ENCODE measurements around the gene UBXN7.
"Not testable (repeated sequence)": the region's sequence is repeated elsewhere in the genome, so short reads cannot be mapped to it uniquely, and the experiment has no call there.

The UBXN7 gene

DNA sequence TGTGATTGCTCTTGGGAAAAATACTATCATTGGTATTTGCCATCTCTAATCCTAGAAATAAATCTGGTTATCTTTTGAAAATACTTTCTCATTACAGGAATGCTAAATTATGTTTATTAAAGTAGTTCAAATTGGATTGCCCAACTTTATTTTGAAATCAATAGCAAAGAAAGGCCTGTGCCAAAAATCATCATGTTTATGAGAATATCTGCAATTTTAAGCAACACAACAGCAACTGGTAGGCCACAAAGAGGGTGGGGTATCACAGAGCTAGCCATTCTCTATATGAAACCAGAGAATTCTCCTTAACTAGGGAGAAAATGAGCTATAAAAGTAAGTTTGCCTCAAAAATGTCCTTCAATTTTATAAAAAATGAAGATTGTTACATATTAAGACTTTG lies 82.2 kb downstream of the UBXN7 start:
- no peak for DNase-seq

DNA sequence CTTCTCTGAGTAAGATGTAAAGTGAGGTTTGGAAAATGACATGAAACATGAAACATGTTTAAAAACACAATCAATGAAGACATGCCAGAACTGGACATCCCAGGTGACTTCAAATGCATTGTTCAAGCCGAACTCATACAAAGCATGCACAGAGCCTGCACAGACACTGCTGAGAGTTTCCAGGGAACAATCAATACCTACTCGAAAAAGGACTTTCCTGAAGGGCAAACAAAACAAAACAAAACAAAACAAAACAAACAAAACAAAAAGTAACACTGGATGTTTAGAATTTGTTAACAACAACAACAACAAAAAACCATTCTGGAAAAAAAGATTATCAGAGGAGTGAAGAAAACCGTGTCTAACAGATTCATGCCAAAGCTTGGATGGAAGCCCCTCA lies 83.5 kb downstream of the UBXN7 start:
- DNase-seq, result no peak

DNA sequence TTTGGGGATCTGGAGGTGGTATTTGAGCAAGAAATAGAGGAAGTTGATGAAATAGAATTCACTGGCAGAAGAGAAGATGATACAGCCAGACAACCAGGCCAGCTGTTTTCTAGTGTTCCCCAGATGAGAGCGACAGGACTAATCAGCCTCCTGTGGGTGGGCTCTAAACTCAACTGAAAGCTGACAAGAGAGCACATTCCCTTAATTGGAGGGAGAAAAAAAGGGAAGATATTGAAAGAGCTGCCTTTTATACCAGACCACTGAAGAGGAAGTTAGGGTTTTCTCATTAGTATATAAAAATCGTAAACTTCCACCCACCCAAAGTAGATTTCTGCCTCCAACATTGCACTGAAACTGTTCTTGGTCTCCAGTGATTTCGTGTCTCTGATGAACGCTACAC lies 87.6 kb downstream of the UBXN7 start:
- DNase-seq, result no peak

DNA sequence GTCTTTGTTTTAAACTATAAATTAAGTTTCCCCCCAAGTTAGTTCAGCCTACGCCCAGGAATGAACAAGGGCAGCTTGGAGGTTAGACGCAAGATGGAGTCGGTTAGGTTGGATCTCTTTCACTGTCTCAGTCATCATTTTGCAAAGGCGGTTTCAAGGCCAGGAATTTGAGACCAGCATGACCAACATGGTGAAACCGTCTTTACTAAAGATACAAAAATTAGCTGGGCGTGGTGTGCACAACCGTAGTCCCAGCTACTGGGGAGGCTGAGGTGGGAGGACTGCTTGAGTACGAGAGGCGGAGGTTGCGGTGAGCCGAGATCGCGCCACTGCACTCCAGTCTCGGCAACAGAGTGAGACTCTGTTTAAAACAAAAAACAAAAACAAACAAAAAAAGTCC lies 88.3 kb downstream of the UBXN7 start:
- not testable (repeated sequence) for DNase-seq

DNA sequence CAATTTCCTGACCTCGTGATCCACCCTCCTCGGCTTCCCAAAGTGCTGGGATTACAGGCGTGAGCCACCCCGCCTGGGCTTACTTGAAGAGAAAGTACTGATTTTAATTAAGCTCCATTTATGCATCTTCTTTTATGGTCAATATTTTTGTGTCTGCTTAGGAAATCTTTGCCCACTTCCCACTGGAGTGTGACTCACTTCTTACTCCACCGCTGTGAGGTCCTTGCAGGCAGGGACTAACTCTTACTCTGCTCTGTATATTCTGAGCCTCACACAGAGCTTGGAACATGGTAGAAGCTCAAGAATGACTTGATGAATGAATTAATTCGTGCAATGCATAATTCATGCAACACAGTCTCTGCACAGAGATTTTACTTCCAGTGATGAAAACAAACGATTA lies 91.1 kb downstream of the UBXN7 start:
- no peak for DNase-seq

DNA sequence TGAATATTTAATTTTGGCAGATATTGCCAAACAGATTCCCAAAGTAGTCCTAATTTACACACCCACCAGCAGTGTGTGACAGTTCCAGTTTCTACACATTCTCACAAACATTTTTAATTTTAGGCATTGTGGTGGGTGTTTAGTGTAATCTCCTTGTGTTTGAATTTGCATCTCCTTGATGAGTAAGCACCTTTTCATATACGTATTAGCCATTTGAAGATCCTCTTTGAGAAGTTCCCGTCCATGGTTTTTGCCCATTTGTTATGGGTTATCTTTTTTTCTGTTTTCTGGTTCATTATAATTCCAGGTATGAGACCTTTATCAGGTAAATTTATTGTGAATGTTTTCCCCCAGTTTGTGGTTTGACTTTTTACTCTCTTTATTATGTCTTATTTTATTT lies 91.8 kb downstream of the UBXN7 start:
- DNase-seq, result no peak

DNA sequence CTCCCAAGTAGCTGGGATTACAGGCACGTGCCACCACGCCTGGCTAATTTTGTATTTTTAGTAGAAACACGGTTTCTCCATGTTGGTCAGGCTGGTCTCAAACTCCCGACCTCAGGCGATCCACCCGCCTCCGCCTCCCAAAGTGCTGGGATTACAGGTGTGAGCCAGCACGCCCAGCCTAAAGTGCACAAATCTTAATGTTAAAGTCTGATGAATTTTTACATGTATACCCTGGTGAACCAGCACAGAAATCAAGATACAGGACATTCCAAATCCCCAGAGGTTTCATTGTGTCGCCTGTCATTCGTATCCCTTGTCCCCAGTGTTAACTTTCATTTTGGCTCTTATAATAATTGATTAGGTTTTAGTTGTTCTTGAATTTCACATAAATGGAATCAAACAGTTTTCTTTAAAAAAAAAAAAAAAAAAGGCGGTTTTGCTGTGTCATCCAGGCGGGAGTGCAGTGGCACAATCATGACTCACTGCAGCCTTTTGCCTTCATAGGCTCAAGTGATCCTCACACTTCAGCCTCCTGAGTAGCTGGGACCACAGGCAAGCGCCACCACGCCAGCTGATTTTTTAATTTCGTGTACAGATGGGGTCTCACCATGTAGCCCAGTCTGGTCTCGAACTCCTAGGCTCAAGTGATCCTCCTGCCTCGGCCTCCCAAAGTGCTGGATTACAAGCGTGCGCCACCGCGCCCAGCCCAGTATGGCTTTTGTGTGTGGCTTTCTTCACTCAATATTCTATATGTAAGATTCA lies 92.6 kb downstream of the UBXN7 start:
- no peak for DNase-seq

DNA sequence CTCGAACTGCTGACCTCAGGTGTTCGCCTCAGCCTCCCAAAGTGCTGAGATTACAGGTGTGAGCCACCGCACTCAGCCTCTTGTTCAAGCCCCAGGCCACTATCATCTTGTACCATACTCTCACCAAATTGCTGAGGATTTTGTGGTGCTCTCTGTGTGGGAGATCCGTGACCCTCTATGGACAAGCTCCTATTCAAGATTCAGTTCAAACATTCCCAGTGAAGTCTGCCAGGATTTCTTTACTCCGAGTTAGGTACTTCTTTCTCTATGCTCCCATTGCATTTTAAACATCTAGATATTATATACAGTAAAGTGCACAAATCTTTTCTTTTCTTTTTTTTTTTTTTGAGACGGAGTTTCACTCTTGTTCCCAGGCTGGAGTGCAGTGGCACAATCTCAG lies 93.2 kb downstream of the UBXN7 start:
- DNase-seq, result no peak

DNA sequence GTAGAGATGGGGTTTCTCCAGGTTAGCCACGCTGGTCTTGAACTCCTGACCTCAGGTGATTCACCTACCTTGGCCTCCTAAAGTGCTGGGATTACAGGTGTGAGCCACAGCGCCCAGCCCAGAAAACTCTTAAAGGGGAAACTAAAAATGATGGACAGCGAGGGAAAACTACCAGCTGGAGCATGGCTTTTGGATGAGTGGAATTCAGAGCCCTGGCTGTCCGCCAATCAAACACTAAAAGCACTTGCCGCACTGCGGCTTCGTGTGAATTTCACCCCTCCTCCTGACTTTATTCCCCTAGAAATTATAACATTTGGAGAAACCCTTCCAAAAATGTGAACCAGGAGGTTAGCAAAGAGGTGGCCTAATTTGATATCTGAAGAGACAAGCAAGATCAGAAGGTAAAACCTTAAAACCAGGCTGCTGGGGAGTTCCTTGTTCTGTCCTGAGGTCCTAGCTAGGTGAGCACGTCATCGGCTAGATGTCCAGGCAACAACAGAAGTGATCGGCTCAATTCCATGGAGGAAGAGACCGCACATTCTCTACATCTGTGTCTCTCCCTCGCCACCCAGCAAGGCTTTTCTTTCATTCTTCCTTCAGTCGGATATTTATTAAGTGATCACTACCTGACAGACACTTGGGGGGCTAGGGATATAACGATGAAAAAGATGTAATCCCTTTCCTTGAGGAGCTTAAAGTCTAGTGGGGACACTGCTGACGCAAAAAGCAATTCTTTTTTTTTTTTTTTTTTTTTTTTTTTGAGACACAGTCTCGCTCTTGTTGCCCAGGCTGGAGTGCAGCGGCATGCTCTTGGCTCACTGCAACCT lies 95.7 kb downstream of the UBXN7 start:
- DNase-seq, result no peak

DNA sequence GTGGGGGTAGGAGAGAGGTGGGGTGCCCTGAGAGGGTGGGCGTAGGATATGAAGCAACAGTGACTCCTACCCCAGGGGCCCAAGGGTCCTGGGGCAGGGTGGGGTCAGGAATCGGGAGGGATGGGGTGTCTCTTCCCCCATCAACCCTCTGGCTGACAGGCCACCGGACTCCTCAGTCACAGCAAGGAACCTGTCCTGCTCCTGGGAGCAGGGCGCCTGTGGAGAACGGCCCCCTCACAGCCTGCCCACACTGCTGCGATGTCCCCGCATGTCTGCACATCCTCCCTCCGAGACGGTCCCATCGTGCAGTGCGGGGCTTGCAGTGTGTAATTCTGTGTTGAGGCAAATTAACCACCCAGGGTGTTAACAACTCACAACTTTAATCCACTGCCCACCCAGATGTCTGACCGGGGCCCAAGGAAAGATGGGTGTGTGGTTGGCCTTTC lies 96.7 kb downstream of the UBXN7 start:
- DNase-seq, result no peak

DNA sequence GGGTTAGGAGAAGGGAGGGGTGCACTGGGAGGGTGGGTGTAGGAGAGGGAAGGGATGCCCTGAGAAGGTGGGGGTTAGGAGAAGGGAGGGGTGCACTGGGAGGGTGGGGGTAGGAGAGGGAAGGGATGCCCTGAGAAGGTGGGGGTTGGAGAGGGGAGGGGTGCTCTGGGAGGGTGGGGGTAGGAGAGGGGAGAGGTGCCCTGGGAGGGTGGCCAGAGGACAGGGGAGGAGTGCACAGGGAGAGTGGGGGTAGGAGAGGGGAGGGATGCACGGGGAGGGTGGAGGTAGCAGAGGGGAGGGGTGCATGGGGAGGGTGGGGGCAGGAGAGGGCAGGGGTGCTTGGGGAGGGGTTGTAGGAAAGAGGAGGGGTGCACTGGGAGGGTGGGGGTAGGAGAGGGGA lies 97.2 kb downstream of the UBXN7 start:
- no peak for DNase-seq

DNA sequence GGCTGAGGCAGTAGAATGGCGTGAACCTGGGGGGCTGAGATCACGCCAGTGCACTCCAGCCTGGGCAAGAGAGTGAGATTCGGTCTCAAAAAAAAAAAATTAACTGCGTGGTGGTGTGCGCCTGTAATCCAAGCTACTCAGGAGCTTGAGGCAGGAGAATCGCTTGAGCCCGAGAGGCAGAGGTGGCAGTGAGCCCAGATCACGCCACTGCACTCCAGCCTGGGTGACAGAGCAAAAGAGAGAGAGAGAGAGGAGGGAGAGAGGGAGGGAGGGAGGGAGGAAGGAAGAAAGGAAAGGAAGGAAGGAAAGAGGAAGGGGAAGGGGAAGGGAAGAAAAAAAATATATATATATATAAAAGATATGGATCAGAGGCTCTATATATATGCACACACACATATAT lies 100.1 kb downstream of the UBXN7 start:
- no peak for DNase-seq

DNA sequence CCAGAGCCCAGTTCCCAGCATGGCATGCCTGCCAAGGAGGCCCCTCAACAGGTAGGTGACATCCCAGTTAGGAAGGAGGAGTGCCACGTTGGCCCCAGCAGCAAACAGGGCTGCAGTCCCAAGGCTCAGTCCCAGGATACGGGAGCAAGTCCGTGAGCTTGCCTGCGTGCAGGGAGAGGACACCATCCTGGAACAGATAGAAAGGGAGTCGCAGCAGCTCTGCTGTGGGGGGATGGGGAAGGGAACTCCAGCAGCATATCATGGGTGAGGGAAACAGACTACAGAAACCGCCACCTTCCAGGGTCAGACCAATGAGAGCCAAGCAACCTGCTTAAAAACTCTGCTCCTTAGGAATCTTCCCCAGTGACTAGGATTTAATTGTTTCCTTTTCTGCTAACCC lies 104.8 kb downstream of the UBXN7 start:
- no peak for DNase-seq

DNA sequence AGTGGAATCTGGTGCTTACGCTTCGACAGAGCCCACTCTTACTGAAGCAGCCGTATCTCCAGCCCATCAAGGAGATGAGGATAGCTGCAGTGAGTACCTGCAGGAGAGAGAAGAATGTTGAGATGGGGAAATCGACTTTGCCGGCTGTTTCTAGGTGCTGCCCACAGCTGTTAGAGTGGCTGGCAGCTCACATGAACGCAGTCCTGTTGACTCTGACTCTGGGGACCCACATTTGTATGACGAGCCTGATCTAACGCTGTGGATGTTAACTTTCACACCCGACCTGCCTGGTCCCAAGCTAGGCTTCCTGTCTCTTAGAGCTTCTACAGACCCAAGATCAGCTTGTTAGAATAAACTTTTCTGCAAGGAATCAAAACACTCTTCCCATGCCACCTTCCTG lies 105.3 kb downstream of the UBXN7 start:
- no peak for DNase-seq

DNA sequence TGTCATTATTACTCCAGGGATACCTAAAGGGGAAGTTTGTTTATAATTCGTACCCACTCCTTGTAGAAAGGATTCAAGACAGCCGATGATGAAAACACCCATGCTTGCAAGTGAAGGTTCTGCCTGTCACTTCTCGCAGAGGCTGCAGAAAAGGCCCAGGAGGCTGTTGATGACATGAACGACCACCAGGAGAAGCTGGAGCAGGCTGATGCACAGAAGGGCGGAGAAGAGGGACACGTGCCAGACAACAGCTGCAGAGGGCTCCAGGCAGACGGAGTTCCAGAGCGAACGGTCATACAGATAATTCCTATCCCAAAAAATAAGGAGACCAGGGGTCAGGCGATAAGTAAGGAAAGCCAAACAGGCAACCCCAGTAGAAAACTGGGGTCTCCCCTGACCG lies 108.5 kb downstream of the UBXN7 start:
- DNase-seq, result no peak

DNA sequence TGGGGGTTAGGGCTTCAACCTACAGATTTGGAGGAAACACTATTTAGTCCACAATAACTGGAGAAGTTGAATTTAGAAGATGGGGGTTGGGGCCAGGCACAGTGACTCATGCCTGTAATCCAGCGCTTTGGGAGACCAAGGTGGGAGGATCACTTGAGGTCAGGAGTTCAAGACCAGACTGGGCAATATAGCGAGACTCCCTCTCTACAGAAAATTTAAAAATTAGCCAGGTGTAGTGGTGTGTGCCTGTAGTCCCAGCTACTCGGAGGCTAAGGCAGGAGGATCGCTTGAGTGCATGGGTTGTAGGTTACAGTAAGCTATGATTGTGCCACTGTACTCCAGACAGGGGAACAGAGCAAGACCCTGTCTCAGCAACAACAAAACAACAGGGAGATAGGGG lies 109.2 kb downstream of the UBXN7 start:
- DNase-seq, result no peak

DNA sequence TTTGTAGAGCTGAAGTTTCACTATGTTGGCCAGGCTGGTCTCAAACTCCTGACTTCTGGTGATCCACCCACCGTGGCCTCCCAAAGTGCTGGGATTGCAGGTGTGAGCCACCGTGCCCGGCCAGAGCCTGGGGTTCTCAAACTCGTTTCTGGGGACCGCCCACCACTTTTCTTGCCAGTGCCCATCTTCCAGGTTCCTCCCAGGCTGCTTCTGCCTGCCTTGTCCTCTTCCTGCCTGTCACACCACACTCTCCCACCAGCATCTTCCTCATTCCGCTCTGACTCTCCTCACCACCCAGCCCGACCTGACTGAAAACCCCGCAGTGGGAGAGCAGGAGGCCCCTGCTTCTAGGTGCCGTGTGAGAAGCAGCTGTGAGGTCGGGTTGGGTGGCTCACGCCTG lies 111.1 kb downstream of the UBXN7 start:
- DNase-seq, result no peak

DNA sequence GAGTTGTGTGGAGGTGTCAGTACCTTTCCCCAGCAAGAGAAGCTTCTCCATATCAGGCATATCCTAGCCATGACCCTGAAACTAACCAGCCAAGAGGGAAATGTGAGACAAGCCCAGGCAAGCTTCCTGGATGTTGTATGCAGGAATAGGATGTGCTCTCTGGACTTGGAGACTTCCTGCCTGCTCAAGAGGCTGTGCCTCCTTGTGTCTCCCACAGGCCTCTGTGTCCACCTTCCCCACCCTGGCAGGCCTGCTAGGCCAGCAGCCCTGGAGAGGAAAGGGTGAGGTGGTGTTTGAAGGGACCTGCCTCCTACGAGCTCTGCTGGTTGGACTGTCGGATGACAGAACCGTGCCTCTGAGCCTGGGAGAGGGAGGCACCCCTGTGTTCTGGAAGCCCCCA lies 112.1 kb downstream of the UBXN7 start:
- DNase-seq, result no peak

DNA sequence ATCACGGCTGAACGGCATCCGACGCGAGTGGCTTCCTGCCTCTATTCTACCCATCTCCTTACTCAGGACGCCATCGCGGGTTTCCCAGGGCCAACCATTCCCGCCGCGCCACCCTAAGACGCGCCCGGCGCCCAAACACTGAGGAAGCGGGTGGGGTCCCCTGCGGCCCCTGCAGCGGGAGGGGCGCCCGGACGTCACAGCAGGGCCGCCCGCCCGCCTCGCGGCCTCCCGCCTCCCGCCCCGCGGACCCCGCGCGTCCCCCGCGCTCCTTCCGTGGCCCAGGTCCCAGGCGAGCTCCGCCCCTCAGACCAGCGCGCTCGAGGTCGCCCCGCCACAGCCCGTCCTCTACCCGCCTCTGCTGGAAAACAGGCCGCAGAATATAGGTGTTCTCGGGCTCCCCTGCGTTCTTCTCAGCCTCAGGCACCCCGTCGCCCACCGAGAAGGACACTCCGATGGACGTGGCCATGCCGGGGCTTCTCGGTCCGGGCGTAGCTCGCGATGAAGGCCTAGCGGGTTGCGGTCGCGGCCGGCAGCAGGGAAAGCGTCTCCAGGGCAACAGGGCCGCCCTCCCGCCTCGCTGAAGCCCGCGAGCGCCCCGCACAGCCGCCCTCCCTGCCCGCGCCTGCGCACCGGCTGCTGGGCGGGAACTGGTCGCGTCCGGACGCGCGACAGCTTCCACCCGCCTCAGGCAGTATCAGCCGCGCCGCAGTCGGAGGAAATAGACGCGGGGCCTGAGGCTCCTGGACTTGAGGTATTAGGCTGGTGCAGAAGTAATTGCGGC lies 114.3 kb downstream of the UBXN7 start, which contains the start of gene DYNLT2B:
TSS of gene DYNLT2B (minus strand) at position 554 of the 781 bp plus-strand sequence. CDS start at position 466, 88 bp downstream.
- DNase-seq, result peak; percentile 98

DNA sequence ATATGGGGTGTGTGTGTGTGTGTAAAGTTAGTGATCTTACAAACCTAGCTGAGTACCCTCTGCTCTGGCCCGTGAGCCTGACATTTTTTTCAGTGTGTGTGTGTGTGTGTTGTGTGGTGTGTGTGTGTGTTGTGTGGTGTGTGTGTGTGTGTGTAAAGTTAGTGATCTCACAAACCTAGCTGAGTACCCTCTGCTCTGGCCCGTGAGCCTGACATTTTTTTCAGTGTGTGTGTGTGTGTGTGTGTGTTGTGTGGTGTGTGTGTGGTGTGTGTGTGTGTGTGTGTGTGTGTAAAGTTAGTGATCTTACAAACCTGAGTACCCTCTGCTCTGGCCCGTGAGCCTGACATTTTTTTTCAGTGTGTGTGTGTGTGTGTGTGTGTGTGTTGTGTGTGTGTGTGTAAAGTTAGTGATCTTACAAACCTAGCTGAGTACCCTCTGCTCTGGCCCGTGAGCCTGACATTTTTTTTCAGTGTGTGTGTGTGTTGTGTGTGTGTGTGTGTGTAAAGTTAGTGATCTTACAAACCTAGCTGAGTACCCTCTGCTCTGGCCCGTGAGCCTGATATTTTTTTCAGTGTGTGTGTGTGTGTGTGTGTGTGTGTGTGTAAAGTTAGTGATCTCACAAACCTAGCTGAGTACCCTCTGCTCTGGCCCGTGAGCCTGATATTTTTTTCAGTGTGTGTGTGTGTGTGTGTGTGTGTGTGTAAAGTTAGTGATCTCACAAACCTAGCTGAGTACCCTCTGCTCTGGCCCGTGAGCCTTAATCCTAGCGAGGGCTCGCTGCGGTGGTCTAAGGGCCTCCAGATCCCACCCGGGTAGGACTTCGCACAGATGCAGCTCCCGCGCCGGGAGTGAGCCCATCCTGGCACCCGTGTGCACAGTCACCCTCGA lies 115.2 kb downstream of the UBXN7 start:
- DNase-seq, result not testable (repeated sequence)

DNA sequence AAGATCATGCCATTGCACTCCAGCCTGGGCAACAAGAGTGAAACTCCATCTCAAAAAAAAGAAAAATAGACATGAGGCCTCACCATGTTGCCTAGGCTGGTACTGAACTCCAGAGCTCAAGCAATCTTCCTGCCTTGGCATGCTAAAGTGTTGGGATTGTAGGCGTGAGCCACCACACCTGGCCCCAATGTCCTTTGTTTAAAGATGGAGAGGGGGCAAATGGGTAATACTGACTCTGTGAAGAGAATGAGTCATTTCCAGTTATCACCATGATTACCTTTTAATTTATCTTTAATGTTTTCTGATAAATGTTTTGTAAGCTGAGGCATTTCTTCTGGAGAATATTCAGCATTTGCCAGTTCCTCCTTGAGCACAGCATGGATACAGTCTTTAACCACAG lies 116.4 kb downstream of the UBXN7 start:
- no peak for DNase-seq

DNA sequence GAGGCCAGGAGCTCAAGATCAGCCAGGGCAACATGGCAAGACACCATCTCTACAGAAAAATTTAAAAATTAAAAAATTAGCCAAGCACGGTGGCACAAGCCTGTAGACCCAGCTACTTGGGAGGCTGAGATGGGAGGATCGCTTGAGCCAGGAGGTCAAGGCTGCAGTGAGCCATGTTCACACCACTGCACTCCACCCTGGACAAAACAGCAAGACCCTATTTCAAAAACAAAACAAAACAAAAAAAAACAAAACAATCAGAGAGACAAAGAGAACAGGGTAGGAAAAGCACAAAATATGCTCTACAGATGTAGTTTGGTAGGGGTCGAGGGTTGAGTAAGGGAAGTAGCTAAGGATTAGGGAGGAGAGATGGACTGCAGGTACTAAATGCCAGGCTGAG lies 117.6 kb downstream of the UBXN7 start:
- no peak for DNase-seq

All from NCI-H774 (cell line).